Measurements from ENCODE around the gene ZFPM1.

GRCh38 chr16:88404769-88405168 lies 48.3 kb upstream of the ZFPM1 start:
- no peak for TF ChIP-seq POLR2A (IDR thresholded peaks at IDR 0.05)
- TF ChIP-seq CTCF (IDR thresholded peaks at IDR 0.05) = no peak
